VCaP (cell line): ENCODE data around the gene TPP1.

Experiments
- H3K27ac ChIP-seq: fragments of 450-650 bp; 2 replicates; pipeline ENCODE4 v1.5.1; 2017
- CTCF ChIP-seq: fragments of 450-650 bp; conservative IDR thresholded peaks from 2 replicates; pipeline ENCODE4 v1.5.1; 2017; ENCODE audit warnings: mild to moderate bottlenecking, moderate library complexity

TPP1 gene

GRCh38 chr11:6587360-6587953 is 31.8 kb downstream of the TPP1 start:
- no peak for TF ChIP-seq CTCF
- H3K27ac ChIP-seq = peak overlapping the region; percentile 66

GRCh38 chr11:6586434-6587359 is 32.5 kb downstream of the TPP1 start:
- TF ChIP-seq CTCF = no peak
- peak overlapping the region; percentile 66 for H3K27ac ChIP-seq

GRCh38 chr11:6584528-6584927 is 34.7 kb downstream of the TPP1 start:
- H3K27ac ChIP-seq = no peak overlapping the region
- TF ChIP-seq CTCF = no peak

GRCh38 chr11:6583584-6583983 is 35.6 kb downstream of the TPP1 start:
- H3K27ac ChIP-seq = no peak overlapping the region

GRCh38 chr11:6579681-6580080 is 39.5 kb downstream of the TPP1 start:
- no peak overlapping the region for H3K27ac ChIP-seq
- no peak for TF ChIP-seq CTCF

More at GRCh38 chr11:6583584-6583983, 35.6 kb downstream of the TPP1 start:
- no peak for TF ChIP-seq CTCF

GRCh38 chr11:6578134-6578533 is 41.1 kb downstream of the TPP1 start:
- no peak for TF ChIP-seq CTCF
- H3K27ac ChIP-seq = no peak overlapping the region

GRCh38 chr11:6576471-6577373 is 42.5 kb downstream of the TPP1 start:
- no peak for TF ChIP-seq CTCF
- no peak overlapping the region for H3K27ac ChIP-seq
